ENCODE measurements around the gene ADGRD1.

ADGRD1 gene

DNA sequence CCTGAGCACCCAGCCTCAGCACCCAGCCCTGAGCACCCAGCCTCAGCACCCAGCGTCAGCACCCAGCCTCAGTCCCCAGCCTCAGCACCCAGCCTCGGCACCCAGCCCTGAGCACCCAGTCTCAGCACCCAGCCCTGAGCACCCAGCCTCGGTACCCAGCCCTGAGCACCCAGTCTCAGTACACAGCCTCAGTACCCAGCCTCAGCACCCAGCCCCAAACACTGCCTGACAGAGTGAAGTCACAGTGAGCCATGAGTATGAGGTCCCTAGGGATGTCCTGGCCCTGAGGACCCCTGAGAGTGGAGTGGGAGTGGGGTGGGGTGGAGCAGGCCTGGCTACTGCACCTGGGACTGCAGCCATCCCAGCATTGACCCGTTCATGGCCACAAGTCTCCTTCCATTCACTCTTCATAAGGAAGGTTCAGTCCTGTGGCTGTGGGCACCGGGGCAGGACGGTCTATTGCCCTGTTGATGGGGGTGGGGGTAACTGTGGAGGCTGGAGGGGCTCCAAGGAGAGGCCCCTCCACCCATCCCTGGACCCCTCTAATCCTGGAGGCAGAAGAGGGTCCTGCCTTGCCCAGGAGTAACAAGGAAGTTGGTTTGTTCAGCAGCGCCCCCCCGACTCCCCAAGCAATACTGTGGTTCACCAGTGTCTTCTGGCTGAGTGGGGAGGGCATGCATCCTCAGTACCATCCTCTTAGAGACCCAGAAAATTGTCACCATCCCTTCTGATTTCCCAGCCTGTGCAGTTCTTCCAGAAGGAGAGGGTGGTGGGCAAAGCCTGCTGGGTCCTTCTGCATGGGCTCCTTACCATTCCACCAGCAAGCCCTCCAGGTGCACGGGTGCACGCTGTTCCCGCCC, 140.5 kb downstream of the ADGRD1 start:
- peak in 1 of 4 experiments; percentile 1 for DNase-seq

GRCh38 chr12:131094831-131095805, 141.4 kb downstream of the ADGRD1 start:
- DNase-seq: peak in 1 of 4 experiments; percentile 1

- DNase-seq: peak in 1 of 4 experiments; percentile 1
Measured at GRCh38 chr12:131095826-131096680, 142.3 kb downstream of the ADGRD1 start.

GRCh38 chr12:131096681-131097181, 143.0 kb downstream of the ADGRD1 start:
- peak in 1 of 4 experiments; percentile 1 for DNase-seq

- peak in 1 of 4 experiments; percentile 2 for DNase-seq
Measured at GRCh38 chr12:131097202-131098177, 143.8 kb downstream of the ADGRD1 start.

- peak in 1 of 4 experiments; percentile 1 for DNase-seq
Measured at GRCh38 chr12:131098178-131098981, 144.7 kb downstream of the ADGRD1 start.

DNA sequence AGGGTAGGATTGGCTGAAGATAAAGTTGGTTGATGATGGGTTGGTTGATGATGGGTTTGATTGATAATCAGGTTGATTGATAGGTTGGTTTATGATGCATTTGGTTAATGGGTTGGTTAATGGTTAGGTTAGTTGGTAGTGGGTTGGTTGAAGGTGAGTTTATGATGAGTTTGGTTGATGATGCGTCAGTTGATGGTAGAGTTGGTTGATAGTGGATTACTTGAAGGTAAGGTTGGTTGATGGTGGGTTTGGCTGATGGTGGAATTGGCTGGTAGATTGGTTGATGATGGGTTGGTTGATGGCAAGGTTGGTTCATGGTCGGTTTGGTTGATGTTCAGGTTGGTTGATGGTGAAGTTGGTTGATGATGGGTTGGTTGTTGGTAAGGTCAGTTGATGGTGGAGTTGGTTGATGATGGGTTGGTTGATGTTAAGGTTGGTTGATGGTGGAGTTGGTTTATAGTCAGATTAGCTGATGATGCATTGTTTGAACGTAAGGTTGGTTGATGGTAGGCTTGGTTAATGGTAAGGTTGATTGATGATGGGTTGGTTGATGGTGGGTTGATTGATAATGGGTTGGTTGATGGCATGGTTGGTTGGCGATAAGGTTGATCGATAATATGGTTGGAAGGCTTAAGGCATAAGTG, 146.4 kb downstream of the ADGRD1 start:
- DNase-seq: peak in 1 of 4 experiments; percentile 0

- peak in 1 of 4 experiments; percentile 1 for DNase-seq
Measured at GRCh38 chr12:131101006-131101405, 147.3 kb downstream of the ADGRD1 start.

GRCh38 chr12:131101703-131102492, 148.2 kb downstream of the ADGRD1 start:
- peak; percentile 29 to 68 (median 49) for DNase-seq

DNA sequence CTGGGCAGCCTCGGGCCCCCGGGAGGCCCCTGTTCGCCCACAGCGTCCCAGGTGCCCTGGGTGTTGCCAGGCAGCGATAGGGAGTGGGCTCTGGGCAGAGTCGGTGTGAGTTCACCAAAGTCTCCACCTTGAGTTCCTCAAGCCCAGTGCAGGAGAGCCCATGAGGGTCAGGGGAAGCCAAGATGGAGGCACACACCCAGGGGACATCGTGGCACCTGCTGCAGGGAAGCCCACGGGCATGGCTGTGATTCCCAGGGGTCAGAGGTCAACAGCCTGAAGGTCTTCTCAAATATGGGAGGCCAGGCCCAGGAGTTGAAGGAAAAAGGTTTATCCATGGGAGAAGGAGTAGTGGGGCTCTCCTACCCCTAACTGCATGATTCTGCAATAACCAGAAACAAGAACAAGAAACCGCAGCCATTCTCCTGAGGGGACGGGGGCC, 148.8 kb downstream of the ADGRD1 start:
- peak in 1 of 4 experiments; percentile 13 for DNase-seq

GRCh38 chr12:131102991-131103668, 149.4 kb downstream of the ADGRD1 start:
- DNase-seq: peak in 1 of 4 experiments; percentile 5

DNA sequence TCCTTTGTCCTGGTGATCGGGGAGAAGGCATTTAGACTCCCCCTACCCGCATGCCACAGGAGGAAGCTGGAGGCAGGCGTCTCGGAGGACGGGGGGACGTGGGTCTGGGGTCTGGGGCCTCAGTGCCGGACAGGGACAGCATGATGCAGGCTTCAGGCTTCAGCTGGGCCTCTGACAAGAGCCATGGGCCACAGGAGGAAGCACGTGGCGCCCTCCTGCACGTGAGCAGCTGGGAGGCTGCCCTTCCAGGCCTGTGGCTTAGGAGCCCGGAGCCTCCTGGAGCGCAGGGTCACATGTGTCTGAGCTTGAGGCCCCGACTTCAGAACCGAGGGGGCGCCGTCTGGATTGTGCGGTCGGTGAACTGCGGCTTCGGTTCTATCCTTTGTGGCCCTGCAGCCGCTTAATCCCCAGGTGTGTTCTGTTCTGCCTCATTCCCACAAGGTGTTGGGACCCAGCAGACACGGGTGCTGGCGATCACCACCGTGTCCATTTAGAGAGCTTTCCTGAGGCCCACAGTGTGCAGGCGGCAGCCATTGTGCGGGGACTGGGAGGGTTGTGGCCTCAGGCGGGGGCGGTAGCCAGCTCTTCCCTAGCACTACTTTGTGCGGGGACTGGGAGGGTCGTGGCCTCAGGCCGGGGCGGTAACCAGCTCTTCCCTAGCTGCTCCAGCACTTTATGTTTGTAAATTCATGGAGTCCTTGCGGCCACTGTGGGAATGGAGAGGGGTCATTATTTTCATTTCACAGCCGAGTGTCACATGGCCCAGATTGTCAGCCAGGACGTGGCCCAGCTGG, 150.2 kb downstream of the ADGRD1 start:
- peak in 1 of 4 experiments; percentile 2 for DNase-seq

- DNase-seq: peak; percentile 84 to 95 (median 92)
Measured at GRCh38 chr12:131104463-131105350, 151.0 kb downstream of the ADGRD1 start.

GRCh38 chr12:131105351-131105735, 151.6 kb downstream of the ADGRD1 start:
- no peak for DNase-seq

GRCh38 chr12:131105736-131106348, 152.1 kb downstream of the ADGRD1 start:
- peak; percentile 33 to 58 (median 37) for DNase-seq

Data from suppressor macrophage (primary cell).